ENCODE results near the gene SIK3.
"Not testable (repeated sequence)": the region's sequence is repeated elsewhere in the genome, so short reads cannot be mapped to it uniquely, and the experiment has no call there.

DNA sequence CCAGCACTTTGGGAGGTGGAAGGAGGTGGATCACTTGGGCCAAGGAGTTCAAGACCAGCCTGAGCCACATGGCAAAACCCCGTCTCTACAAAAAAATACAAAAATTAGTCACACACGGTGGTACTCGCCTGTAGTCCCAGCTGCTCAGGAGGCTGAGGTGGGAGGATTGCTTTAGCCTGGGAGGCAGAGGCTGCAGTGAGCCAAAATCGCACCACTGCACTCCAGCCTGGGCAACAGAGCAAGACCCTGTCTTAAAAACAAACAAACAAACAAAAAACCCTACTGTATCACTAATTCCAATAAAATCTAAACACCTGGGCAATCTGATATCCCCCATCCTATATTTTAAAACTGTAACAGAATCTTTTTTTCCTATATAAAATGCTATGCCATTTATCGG is 51.6 kb downstream of the SIK3 start:
- TF ChIP-seq, protein P1, sequence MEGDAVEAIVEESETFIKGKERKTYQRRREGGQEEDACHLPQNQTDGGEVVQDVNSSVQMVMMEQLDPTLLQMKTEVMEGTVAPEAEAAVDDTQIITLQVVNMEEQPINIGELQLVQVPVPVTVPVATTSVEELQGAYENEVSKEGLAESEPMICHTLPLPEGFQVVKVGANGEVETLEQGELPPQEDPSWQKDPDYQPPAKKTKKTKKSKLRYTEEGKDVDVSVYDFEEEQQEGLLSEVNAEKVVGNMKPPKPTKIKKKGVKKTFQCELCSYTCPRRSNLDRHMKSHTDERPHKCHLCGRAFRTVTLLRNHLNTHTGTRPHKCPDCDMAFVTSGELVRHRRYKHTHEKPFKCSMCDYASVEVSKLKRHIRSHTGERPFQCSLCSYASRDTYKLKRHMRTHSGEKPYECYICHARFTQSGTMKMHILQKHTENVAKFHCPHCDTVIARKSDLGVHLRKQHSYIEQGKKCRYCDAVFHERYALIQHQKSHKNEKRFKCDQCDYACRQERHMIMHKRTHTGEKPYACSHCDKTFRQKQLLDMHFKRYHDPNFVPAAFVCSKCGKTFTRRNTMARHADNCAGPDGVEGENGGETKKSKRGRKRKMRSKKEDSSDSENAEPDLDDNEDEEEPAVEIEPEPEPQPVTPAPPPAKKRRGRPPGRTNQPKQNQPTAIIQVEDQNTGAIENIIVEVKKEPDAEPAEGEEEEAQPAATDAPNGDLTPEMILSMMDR (IDR thresholded peaks at IDR 0.05), result not testable (repeated sequence)
- not testable (repeated sequence) for TF ChIP-seq EZH2, EZH2phosphoT487 (IDR thresholded peaks at IDR 0.05)

Measured in neural progenitor cell (in vitro differentiated cells).